Thyroid gland (tissue), 4 donors: ENCODE results near the gene SLCO2A1.

ENCODE experiments used
- POLR2A ChIP-seq, 2 donors: fragments of 450-650 bp; IDR thresholded peaks; one replicate each; pipeline ENCODE4 v1.6.1; 2017; ENCODE audit warnings: antibody characterized with exemption in 2 of 2, mild to moderate bottlenecking in 2 of 2, moderate library complexity in 1 of 2
- TF ChIP-seq, protein P1 (sequence below), 6 experiments: fragments of 200-600 bp in 3 of 6; fragments of 450-650 bp in 3 of 6; sonication (generic) in 3 of 6; IDR thresholded peaks; one replicate each; pipeline ENCODE4 v1.5.1; 2016 to 2019; ENCODE audit warnings: antibody characterized with exemption in 6 of 6, mild to moderate bottlenecking in 2 of 6, inconsistent platforms in 1 of 6, moderate library complexity in 1 of 6

DNA sequence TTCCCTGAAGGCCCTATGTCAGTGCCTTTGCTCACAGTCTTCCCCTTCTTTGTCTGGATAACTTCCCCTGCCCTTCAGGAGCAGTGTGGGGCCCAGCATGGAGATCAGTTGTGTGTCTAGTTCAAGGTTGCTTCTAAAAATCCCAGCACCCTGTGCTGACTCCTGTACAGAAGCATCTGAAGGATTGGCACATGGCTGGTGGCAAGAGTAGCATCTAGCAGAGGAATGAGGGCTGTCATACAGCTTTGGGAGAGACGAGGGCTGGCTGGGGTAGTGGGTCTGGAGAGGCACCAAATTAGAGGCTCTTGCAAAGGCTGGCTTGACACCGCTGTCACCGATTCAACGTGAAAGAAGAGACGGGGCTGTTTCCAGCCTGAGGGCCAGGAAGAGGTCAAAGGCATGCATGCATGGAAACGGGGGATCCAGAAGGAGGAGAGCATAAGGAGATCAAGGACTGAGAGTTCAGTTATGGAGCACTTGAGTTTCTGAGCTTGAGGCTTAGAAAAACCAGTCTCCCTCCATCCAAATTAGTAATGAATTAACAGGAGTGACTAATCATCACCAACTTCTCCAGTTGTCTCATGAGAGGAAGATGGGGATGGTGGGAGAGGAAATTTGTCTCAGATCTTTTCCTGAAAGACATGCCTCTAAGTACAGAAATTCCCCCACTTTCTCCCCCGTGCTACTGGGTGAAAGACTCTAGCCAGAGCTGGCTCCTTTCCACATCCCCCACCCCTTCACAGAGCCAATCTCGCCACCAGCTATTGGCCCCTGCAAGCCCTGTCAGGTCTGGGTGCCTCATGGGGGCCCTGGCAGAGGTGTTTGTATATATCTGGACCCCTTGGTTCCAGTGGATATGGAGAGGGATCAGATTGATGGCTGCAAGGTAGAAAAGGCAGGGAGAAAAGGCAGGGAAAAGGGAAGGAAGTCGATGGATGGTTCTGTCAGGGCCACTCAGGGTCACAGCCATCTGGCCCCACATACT, 45.9 kb downstream of the SLCO2A1 start:
- TF ChIP-seq POLR2A (IDR thresholded peaks at IDR 0.05): no peak
- TF ChIP-seq, protein P1, sequence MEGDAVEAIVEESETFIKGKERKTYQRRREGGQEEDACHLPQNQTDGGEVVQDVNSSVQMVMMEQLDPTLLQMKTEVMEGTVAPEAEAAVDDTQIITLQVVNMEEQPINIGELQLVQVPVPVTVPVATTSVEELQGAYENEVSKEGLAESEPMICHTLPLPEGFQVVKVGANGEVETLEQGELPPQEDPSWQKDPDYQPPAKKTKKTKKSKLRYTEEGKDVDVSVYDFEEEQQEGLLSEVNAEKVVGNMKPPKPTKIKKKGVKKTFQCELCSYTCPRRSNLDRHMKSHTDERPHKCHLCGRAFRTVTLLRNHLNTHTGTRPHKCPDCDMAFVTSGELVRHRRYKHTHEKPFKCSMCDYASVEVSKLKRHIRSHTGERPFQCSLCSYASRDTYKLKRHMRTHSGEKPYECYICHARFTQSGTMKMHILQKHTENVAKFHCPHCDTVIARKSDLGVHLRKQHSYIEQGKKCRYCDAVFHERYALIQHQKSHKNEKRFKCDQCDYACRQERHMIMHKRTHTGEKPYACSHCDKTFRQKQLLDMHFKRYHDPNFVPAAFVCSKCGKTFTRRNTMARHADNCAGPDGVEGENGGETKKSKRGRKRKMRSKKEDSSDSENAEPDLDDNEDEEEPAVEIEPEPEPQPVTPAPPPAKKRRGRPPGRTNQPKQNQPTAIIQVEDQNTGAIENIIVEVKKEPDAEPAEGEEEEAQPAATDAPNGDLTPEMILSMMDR (IDR thresholded peaks at IDR 0.05): no peak
